Measurements from ENCODE around the gene HMG20B.

DNA sequence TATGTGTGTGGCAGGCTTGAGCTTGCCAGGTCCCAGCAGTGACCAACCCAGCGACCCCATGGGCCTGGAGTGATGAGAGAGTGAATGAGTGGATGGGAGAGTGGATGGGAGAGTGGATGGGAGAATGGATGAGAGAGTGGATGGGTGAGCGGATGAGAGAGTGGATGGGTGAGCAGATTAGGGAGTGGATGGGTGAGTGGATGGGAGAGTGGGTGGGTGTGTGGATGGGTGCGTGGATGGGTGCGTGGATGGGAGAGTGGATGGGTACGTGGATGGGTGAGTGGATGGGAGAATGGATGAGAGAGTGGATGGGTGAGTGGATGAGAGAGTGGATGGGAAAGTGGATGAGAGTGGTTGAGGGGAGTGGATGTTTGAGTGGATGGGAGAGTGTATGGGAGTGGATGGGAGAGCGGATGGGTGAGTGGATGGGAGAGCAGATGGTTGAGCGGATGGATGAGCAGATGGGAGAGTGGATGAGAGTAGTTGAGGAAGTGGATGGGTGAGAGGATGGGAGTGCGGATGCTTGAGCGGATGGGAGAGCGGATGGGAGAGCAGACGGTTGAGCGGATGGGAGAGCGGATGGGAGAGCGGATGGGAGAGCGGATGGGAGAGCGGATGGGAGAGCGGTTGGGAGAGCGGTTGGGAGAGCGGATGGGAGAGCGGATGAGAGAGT, 44.1 kb upstream of the HMG20B start:
- TF ChIP-seq, protein P1, sequence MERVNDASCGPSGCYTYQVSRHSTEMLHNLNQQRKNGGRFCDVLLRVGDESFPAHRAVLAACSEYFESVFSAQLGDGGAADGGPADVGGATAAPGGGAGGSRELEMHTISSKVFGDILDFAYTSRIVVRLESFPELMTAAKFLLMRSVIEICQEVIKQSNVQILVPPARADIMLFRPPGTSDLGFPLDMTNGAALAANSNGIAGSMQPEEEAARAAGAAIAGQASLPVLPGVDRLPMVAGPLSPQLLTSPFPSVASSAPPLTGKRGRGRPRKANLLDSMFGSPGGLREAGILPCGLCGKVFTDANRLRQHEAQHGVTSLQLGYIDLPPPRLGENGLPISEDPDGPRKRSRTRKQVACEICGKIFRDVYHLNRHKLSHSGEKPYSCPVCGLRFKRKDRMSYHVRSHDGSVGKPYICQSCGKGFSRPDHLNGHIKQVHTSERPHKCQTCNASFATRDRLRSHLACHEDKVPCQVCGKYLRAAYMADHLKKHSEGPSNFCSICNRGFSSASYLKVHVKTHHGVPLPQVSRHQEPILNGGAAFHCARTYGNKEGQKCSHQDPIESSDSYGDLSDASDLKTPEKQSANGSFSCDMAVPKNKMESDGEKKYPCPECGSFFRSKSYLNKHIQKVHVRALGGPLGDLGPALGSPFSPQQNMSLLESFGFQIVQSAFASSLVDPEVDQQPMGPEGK (CRISPR knock-in tag; IDR thresholded peaks at IDR 0.05; ENCODE audit: borderline replicate concordance) = no peak
- TF ChIP-seq ZNF565 (CRISPR knock-in tag; conservative IDR thresholded peaks at IDR 0.05; ENCODE audit: low read depth) = no peak

Data from SK-N-SH treated with all-trans-retinoic acid at 6 μM for 48 hours (cell line).